Activated CD4-positive, alpha-beta T cell treated with anti-CD3 and anti-CD28 coated beads, Interleukin-2, amount 10 ng/mL, durations not matched to agents 7 days and 5 days (primary cell): ENCODE data around the gene MAGI3. TPM values are rescaled to one million over a fixed set of nuclear protein-coding genes. Genes with fewer than 3 reads are reported as not detected.

Experiments used
- CTCF ChIA-PET: fragments of 350-600 bp; sonication (Branson Sonifier 250); formaldehyde crosslinking; loops from one replicate; lab custom pipeline; 2021; ENCODE audit warnings: antibody characterized with exemption; lab: Charles Lee
- POLR2A ChIA-PET: fragments of 350-600 bp; sonication (Branson Sonifier 250); formaldehyde crosslinking; loops from one replicate; lab custom pipeline; 2021; ENCODE audit warnings: antibody characterized with exemption; lab: Charles Lee
- DNase-seq: peaks from one replicate; pipeline ENCODE4 v3.0.0-alpha.2; 2020
- H3K27ac Mint-ChIP-seq: one replicate; pipeline ENCODE4 v1.8.0; 2021; ENCODE audit warnings: mild to moderate bottlenecking, moderate library complexity, mixed read lengths
- H3K27me3 Mint-ChIP-seq: one replicate; pipeline ENCODE4 v1.8.0; 2021; ENCODE audit warnings: mixed read lengths
- H3K36me3 Mint-ChIP-seq: one replicate; pipeline ENCODE4 v1.8.0; 2021; ENCODE audit warnings: low read depth, mixed read lengths
- H3K4me1 Mint-ChIP-seq: one replicate; pipeline ENCODE4 v1.8.0; 2021; ENCODE audit warnings: mixed read lengths
- H3K4me3 Mint-ChIP-seq: one replicate; pipeline ENCODE4 v1.8.0; 2021; ENCODE audit warnings: mild to moderate bottlenecking, moderate library complexity, mixed read lengths
- H3K9me3 Mint-ChIP-seq: one replicate; pipeline ENCODE4 v1.8.0; 2021; ENCODE audit warnings: mixed read lengths
- total RNA-seq, 2 experiments: library from RNA; stranded (reverse); gene quantifications; one replicate each; pipeline ENCODE4 v1.2.3, GENCODE V29; 2021

MAGI3 gene
- total RNA-seq, 2 experiments from 2014 or later: 10.8 to 11.0 TPM

DNA sequence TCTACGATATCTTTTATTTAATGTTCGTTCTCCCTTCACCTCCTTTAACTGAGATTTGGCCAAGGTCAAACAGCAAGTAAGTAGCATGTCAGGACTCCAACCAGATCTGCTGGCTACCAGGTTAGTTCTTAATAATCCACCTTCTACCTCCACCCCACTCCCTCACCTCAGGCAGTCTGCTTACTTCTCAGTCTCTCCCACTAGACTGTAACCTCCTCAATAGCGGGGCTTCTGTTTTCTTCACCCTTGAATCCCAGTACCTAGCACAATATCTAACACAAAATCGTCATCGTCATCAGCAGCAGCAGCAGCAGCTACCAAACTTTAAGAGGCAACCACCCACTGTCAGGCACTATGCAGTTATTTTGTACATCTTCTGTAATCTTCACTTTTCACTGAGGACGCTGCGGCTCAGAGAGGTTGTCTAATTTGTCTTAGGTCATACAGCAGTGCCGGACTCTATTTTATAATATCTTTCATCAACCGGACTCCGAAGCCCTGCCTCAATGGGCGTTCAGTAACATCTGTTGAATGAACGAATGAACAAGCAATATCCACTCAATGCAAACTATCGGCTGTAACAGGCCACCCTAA, 859 bp upstream of the MAGI3 start:
- no peak for DNase-seq
- POLR2A ChIA-PET: no interaction called here
- peaks cover 15% of the 10 kb centered on the region for H3K27me3 Mint-ChIP-seq

DNA sequence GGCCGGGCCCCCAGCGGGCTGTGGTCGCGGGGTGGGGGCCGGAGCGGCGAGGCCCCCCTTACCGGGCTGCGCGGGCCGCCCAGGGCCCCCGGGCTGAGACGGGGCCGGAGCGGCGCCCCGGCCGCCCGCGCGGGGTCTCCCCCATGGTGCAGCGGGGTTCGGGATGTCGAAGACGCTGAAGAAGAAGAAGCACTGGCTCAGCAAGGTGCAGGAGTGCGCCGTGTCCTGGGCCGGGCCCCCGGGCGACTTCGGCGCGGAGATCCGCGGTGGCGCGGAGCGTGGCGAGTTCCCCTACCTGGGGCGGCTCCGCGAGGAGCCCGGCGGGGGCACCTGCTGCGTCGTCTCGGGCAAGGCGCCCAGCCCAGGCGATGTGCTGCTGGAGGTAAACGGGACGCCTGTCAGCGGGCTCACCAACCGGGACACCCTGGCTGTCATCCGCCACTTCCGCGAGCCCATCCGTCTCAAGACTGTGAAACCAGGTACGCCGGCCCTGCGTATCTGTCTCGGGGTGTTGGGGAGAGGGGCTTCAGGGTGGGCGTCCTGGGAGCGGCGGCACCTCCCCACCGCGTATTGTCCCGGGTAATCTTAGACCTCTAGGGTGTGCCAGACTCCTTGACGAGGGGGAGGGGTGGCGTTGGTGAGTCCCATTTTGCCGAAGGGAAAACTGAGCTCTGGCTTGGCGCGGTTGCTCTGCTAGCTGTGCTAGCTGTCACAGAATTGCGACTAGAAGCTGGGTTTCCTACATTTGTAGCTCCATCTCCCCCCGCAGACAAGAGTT, 745 bp downstream of the MAGI3 start:
- peak; percentile 52 for DNase-seq
- H3K36me3 Mint-ChIP-seq: peaks cover 2% of the 10 kb centered on the region
- POLR2A ChIA-PET: interaction anchor here (0.6 to 0.7 kb wide), 2 partner anchors 215 to 1781 kb away, joined by 4 read pairs; no protein-coding TSS in a partner anchor
- H3K4me3 Mint-ChIP-seq: peak overlapping the region; percentile 90
- H3K9me3 Mint-ChIP-seq: peaks cover 5% of the 10 kb centered on the region
- H3K27ac Mint-ChIP-seq: peak overlapping the region; percentile 87
- H3K27me3 Mint-ChIP-seq: peaks cover 22% of the 10 kb centered on the region
- peaks cover 33% of the 10 kb centered on the region for H3K4me1 Mint-ChIP-seq
- CTCF ChIA-PET: interaction anchor here (0.9 kb wide), 1 partner anchor 318 kb away, joined by 3 read pairs; the partner anchor contains the start of gene LRIG2

More for the DNA sequence above, 859 bp upstream of the MAGI3 start:
- Mint-ChIP-seq H3K27ac (peak overlapping the region; percentile 91), H3K9me3 (peaks cover 5% of the 10 kb centered on the region), H3K4me1 (peaks cover 30% of the 10 kb centered on the region), H3K4me3 (peak overlapping the region; percentile 90), H3K36me3 (peaks cover 2% of the 10 kb centered on the region)
- CTCF ChIA-PET: interaction anchor here (1.1 kb wide), 1 partner anchor 19 kb away, joined by 4 read pairs; no protein-coding TSS in a partner anchor

DNA sequence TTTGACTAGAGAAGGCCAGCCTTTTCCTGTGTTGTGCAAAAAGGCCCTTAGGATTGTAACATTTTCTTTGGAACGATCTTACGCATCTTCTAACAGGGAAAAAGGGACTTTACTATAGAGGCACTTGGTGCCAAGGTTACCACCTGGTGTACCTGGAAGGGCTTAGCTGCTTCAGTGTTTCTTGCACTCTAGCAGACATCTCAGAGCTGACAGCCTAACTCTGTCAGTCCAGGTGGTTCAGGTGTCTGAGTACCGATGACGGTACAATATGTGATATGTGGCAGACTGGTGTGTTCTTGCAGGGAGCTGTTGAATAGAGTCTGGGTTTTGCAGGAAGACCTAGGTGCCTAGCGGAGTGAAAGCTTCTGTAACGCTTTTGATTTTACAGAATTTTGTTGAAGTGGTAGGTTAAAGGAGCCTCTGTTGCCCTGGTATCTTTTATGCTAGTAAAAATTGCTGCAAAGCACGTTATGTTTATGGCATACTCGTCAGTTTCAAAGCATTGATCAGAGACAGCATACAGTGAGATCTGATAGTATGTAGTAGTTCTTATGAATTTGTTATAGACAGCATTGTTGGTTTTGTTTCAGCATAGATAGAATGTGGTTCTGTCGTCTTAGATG, 1.4 kb downstream of the MAGI3 start:
- H3K27me3 Mint-ChIP-seq: peaks cover 23% of the 10 kb centered on the region
- DNase-seq: peak; percentile 37
- ChIA-PET POLR2A (interaction anchor here (0.6 to 0.7 kb wide), 2 partner anchors 88 to 214 kb away, joined by 3 to 4 read pairs; no protein-coding TSS in a partner anchor), CTCF (interaction anchor here (0.9 kb wide), 1 partner anchor 319 kb away, joined by 3 read pairs; the partner anchor contains the start of gene LRIG2)
- H3K4me1 Mint-ChIP-seq: peaks cover 33% of the 10 kb centered on the region
- H3K27ac Mint-ChIP-seq: peak overlapping the region; percentile 87
- H3K9me3 Mint-ChIP-seq: peaks cover 5% of the 10 kb centered on the region
- peaks cover 2% of the 10 kb centered on the region for H3K36me3 Mint-ChIP-seq
- peak overlapping the region; percentile 82 for H3K4me3 Mint-ChIP-seq

DNA sequence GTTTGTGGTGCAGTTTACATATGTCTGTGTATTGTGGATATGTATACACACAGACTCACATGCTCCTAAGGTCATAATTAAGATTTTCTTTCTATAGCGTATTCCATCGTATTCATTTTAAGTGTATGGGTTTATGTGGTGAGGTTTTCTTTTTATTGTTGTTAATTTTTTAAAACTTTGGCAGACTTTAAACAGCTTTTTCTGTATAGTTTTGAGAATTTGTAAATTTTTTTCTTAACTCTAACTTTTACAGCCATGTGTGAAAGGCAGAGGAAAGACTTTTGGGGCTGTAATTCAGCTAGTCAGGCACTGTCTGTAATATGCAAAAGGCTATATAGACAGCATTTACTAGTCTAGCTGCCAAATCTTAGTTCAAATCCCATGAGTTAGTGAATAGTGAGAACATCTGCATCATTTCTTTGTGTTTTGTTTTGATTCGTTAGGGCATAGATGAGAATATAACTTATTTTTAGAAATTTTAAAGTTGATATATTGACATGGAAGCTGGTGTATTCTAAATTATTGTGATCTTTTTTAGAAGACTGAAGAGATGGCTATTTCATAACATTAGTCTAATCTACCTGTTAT, 2.3 kb downstream of the MAGI3 start:
- Mint-ChIP-seq H3K9me3 (peaks cover 5% of the 10 kb centered on the region), H3K4me1 (peaks cover 33% of the 10 kb centered on the region), H3K36me3 (peaks cover 2% of the 10 kb centered on the region), H3K27me3 (peaks cover 25% of the 10 kb centered on the region), H3K4me3 (no peak overlapping the region), H3K27ac (no peak overlapping the region)
- DNase-seq: no peak
- ChIA-PET CTCF (no interaction called here), POLR2A (no interaction called here)

GRCh38 chr1:113394043-113394862, 3.9 kb downstream of the MAGI3 start:
- no peaks in the 10 kb centered on the region for H3K36me3 Mint-ChIP-seq
- no peak for DNase-seq
- H3K27me3 Mint-ChIP-seq: peaks cover 25% of the 10 kb centered on the region
- POLR2A ChIA-PET: no interaction called here
- H3K9me3 Mint-ChIP-seq: no peaks in the 10 kb centered on the region
- no peak overlapping the region for H3K4me3 Mint-ChIP-seq
- peaks cover 24% of the 10 kb centered on the region for H3K4me1 Mint-ChIP-seq
- no peak overlapping the region for H3K27ac Mint-ChIP-seq
- CTCF ChIA-PET: no interaction called here

DNA sequence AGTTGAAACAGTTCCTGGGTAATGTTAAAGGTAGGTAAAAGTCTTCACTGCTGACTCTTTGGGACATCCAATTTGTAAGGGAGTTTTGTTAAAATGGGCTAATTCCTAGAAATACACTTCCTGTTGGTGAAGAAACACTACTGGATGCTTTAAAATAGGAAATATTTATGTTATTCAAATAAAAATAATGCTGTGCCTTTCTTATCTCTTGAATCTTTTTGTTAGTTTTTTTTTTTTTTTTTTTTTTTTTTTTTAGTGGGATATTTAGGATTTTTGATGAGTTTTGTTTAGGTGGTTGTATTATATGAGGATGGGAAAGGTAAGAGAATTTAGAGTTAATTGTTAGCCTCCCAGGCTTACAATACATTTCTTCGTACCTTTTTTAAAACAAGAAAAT, 4.5 kb downstream of the MAGI3 start:
- ChIA-PET POLR2A (no interaction called here), CTCF (no interaction called here)
- H3K4me3 Mint-ChIP-seq: no peak overlapping the region
- peaks cover 20% of the 10 kb centered on the region for H3K4me1 Mint-ChIP-seq
- no peaks in the 10 kb centered on the region for H3K36me3 Mint-ChIP-seq
- no peak overlapping the region for H3K27ac Mint-ChIP-seq
- H3K9me3 Mint-ChIP-seq: no peaks in the 10 kb centered on the region
- peaks cover 23% of the 10 kb centered on the region for H3K27me3 Mint-ChIP-seq
- no peak for DNase-seq

DNA sequence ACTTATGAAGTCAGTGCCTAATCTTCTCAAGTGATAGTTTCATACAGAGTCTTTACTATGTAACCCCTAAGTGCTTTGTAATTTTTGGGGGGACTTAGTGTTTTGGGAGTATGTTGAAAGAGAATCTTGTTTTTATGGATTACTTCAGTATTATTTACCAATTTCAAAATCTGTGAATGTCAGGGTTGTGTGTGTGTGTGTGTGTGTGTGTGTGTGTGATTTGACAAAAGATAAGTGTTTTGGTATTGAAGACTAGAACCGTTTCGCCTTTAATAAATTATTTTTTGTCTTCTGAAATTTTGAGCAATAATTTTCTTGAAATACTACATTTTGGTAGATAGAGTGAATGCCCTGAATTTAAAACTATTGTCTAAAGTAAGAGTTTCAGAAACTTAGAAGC, 5.8 kb downstream of the MAGI3 start:
- H3K4me3 Mint-ChIP-seq: no peak overlapping the region
- H3K36me3 Mint-ChIP-seq: no peaks in the 10 kb centered on the region
- ChIA-PET POLR2A (no interaction called here), CTCF (no interaction called here)
- H3K4me1 Mint-ChIP-seq: peaks cover 18% of the 10 kb centered on the region
- H3K27me3 Mint-ChIP-seq: peaks cover 23% of the 10 kb centered on the region
- H3K9me3 Mint-ChIP-seq: no peaks in the 10 kb centered on the region
- no peak overlapping the region for H3K27ac Mint-ChIP-seq
- no peak for DNase-seq

DNA sequence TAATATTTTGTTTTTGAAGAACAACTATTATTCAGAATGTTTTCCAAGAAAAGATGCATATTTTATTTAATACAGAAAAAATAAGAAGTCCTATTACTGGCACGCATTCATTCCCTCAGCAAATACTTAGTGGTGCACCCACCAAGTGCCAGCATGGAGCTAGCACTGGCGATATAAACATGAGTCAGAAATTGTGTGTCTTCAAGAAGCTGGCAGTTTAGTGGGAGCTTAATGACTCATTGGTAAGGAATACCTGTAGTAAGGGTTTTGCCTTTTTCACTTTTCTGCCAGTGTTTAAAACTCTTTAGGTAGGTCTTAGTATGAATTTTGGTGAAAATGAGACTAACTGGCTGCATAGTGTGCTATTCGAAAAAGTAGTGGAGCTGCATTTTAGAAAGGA, 6.3 kb downstream of the MAGI3 start:
- Mint-ChIP-seq H3K27ac (no peak overlapping the region), H3K36me3 (no peaks in the 10 kb centered on the region), H3K27me3 (peaks cover 22% of the 10 kb centered on the region), H3K4me1 (peaks cover 15% of the 10 kb centered on the region), H3K9me3 (no peaks in the 10 kb centered on the region), H3K4me3 (no peak overlapping the region)
- ChIA-PET CTCF (no interaction called here), POLR2A (no interaction called here)
- DNase-seq: no peak

DNA sequence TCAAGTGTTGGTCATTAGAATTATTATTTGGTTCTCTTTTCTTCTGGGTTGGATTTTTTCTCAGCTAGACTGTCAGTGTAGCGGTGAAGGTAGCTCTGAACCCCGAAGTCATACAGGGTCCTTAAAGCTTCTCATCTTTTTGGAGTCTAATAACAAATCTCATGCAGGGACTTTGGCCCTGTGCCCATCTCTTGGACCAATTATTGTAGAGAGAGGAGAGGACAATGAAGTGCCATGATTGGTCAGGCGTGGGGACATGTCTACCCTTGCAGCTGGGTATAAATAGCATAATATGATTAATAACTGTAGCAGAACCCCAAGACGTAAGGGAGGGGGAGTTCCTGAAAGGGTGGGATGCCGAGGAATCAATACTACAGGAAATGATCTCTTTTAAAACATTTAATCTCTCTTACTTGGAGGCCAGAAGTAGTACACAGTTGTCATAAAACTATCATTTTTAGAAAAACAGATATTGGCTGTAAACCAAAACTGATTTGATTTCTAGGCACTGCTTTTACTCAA, 8.8 kb downstream of the MAGI3 start:
- Mint-ChIP-seq H3K4me1 (peaks cover 3% of the 10 kb centered on the region), H3K9me3 (no peaks in the 10 kb centered on the region), H3K4me3 (no peak overlapping the region), H3K27ac (no peak overlapping the region), H3K27me3 (peaks cover 14% of the 10 kb centered on the region), H3K36me3 (no peaks in the 10 kb centered on the region)
- ChIA-PET POLR2A (no interaction called here), CTCF (no interaction called here)
- DNase-seq: no peak

GRCh38 chr1:113401067-113401466, 10.8 kb downstream of the MAGI3 start:
- Mint-ChIP-seq H3K36me3 (no peaks in the 10 kb centered on the region), H3K4me1 (peaks cover 4% of the 10 kb centered on the region), H3K4me3 (no peak overlapping the region), H3K27me3 (peaks cover 7% of the 10 kb centered on the region), H3K27ac (no peak overlapping the region), H3K9me3 (no peaks in the 10 kb centered on the region)
- ChIA-PET POLR2A (interaction anchor here (0.6 kb wide), 1 partner anchor 9 kb away, joined by 4 read pairs; no protein-coding TSS in a partner anchor), CTCF (no interaction called here)
- DNase-seq: no peak

GRCh38 chr1:113401728-113402127, 11.4 kb downstream of the MAGI3 start:
- peaks cover 6% of the 10 kb centered on the region for H3K27me3 Mint-ChIP-seq
- H3K9me3 Mint-ChIP-seq: no peaks in the 10 kb centered on the region
- no peak overlapping the region for H3K4me3 Mint-ChIP-seq
- H3K36me3 Mint-ChIP-seq: no peaks in the 10 kb centered on the region
- H3K27ac Mint-ChIP-seq: no peak overlapping the region
- ChIA-PET POLR2A (interaction anchor here (0.6 kb wide), 1 partner anchor 9 kb away, joined by 4 read pairs; no protein-coding TSS in a partner anchor), CTCF (no interaction called here)
- peaks cover 4% of the 10 kb centered on the region for H3K4me1 Mint-ChIP-seq
- no peak for DNase-seq

- Mint-ChIP-seq H3K9me3 (no peaks in the 10 kb centered on the region), H3K27me3 (peaks cover 1% of the 10 kb centered on the region), H3K27ac (no peak overlapping the region), H3K36me3 (no peaks in the 10 kb centered on the region), H3K4me1 (peaks cover 10% of the 10 kb centered on the region), H3K4me3 (no peak overlapping the region)
- POLR2A ChIA-PET: no interaction called here
- CTCF ChIA-PET: no interaction called here
- no peak for DNase-seq
Observed at GRCh38 chr1:113403065-113403464, 12.8 kb downstream of the MAGI3 start.
